Thyroid gland (tissue), 4 donors: Measurements from ENCODE around the gene HNRNPR.

ENCODE experiments used
- CTCF ChIP-seq, 6 experiments: fragments of 200-600 bp in 3 of 6; fragments of 450-650 bp in 3 of 6; sonication (generic) in 3 of 6; IDR thresholded peaks; one replicate each; pipeline ENCODE4 v1.5.1; 2016 to 2019; ENCODE audit warnings: antibody characterized with exemption in 6 of 6, mild to moderate bottlenecking in 2 of 6, inconsistent platforms in 1 of 6, moderate library complexity in 1 of 6
- POLR2A ChIP-seq, 2 donors: fragments of 450-650 bp; IDR thresholded peaks; one replicate each; pipeline ENCODE4 v1.6.1; 2017; ENCODE audit warnings: antibody characterized with exemption in 2 of 2, mild to moderate bottlenecking in 2 of 2, moderate library complexity in 1 of 2

GRCh38 chr1:23384312-23385058 is 40.4 kb upstream of the HNRNPR start:
- TF ChIP-seq POLR2A (IDR thresholded peaks at IDR 0.05), result no peak
- TF ChIP-seq CTCF (IDR thresholded peaks at IDR 0.05), result no peak
